Ishikawa (cell line): ENCODE results near the gene KRT35.

Source experiments
- CREB1 ChIP-seq: IDR thresholded peaks from 2 replicates; pipeline ENCODE4 v1.6.1; 2012; ENCODE audit warnings: low read depth
- EGR1 ChIP-seq: IDR thresholded peaks from 2 replicates; pipeline ENCODE4 v1.6.1; 2012
- EP300 ChIP-seq: IDR thresholded peaks from 2 replicates; pipeline ENCODE4 v1.6.1; 2012; ENCODE audit warnings: borderline replicate concordance
- NFIC ChIP-seq: IDR thresholded peaks from 2 replicates; pipeline ENCODE4 v1.6.1; 2012
- RAD21 ChIP-seq: IDR thresholded peaks from 2 replicates; pipeline ENCODE4 v1.6.1; 2012; ENCODE audit warnings: low read depth
- TAF1 ChIP-seq: IDR thresholded peaks from 2 replicates; pipeline ENCODE4 v1.6.1; 2012; ENCODE audit warnings: low read depth, mild to moderate bottlenecking
- TCF12 ChIP-seq: IDR thresholded peaks from 2 replicates; pipeline ENCODE4 v1.6.1; 2012; ENCODE audit warnings: low read depth
- TEAD4 ChIP-seq: IDR thresholded peaks from 2 replicates; pipeline ENCODE4 v1.6.1; 2012
- TF ChIP-seq, protein P1 (sequence below): IDR thresholded peaks from 2 replicates; pipeline ENCODE4 v1.6.1; 2012
- TF ChIP-seq, protein P2 (sequence below): IDR thresholded peaks from 2 replicates; pipeline ENCODE4 v1.6.1; 2012
- TF ChIP-seq, protein P3 (sequence below): IDR thresholded peaks from 2 replicates; pipeline ENCODE4 v1.6.1; 2012; ENCODE audit warnings: low read depth, mild to moderate bottlenecking

DNA sequence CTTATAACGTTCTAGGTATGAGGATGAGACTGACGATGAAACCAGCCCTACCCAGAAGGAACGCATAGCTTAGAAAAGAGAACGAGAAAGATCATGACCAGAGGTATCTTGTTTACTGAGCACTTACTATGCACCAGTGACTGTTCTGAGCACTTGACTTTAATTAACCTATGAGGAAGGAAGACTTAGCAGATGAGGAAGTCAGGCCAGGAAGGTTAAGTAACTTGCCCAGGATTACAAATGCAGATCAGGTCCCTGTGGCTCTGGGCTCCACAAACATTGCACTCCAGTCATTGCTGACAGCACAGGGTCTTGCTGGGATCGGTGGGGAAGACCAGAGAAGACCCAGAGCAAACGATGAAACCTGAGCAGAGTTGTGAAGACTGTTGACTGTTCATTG, 17.3 kb upstream of the KRT35 start:
- no peak for TF ChIP-seq TAF1
- TF ChIP-seq EP300 = no peak
- no peak for TF ChIP-seq TEAD4
- no peak for TF ChIP-seq CREB1
- no peak for TF ChIP-seq RAD21
- TF ChIP-seq, protein P1, sequence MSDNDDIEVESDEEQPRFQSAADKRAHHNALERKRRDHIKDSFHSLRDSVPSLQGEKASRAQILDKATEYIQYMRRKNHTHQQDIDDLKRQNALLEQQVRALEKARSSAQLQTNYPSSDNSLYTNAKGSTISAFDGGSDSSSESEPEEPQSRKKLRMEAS = no peak
- TF ChIP-seq, protein P2, sequence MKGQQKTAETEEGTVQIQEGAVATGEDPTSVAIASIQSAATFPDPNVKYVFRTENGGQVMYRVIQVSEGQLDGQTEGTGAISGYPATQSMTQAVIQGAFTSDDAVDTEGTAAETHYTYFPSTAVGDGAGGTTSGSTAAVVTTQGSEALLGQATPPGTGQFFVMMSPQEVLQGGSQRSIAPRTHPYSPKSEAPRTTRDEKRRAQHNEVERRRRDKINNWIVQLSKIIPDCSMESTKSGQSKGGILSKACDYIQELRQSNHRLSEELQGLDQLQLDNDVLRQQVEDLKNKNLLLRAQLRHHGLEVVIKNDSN = no peak
- TF ChIP-seq, protein P3, sequence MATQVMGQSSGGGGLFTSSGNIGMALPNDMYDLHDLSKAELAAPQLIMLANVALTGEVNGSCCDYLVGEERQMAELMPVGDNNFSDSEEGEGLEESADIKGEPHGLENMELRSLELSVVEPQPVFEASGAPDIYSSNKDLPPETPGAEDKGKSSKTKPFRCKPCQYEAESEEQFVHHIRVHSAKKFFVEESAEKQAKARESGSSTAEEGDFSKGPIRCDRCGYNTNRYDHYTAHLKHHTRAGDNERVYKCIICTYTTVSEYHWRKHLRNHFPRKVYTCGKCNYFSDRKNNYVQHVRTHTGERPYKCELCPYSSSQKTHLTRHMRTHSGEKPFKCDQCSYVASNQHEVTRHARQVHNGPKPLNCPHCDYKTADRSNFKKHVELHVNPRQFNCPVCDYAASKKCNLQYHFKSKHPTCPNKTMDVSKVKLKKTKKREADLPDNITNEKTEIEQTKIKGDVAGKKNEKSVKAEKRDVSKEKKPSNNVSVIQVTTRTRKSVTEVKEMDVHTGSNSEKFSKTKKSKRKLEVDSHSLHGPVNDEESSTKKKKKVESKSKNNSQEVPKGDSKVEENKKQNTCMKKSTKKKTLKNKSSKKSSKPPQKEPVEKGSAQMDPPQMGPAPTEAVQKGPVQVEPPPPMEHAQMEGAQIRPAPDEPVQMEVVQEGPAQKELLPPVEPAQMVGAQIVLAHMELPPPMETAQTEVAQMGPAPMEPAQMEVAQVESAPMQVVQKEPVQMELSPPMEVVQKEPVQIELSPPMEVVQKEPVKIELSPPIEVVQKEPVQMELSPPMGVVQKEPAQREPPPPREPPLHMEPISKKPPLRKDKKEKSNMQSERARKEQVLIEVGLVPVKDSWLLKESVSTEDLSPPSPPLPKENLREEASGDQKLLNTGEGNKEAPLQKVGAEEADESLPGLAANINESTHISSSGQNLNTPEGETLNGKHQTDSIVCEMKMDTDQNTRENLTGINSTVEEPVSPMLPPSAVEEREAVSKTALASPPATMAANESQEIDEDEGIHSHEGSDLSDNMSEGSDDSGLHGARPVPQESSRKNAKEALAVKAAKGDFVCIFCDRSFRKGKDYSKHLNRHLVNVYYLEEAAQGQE = no peak
- TF ChIP-seq TCF12 = no peak
- no peak for TF ChIP-seq NFIC
- TF ChIP-seq EGR1 = no peak
